GM21515 (cell line): ENCODE data around the gene POLR3K.

Source experiments
- ATAC-seq: cut with Tn5 transposase; IDR thresholded peaks from one replicate; pipeline ENCODE4 v1.9.1; 2021; ENCODE audit not compliant: unreplicated experiment

POLR3K gene

GRCh38 chr16:53346-54236, at the start of gene POLR3K, which contains the start of gene SNRNP25:
POLR3K (minus strand) TSS chr16:53608; CDS start chr16:53586, 22 bp downstream.
SNRNP25 (plus strand) TSS chr16:53828; CDS start chr16:54017, 189 bp downstream.
- ATAC-seq = peak; percentile 91

GRCh38 chr16:102060-102855, 48.9 kb upstream of the POLR3K start:
- no peak for ATAC-seq

- no peak for ATAC-seq
Measured at GRCh38 chr16:101586-101985, 48.2 kb upstream of the POLR3K start.

- no peak for ATAC-seq
Measured at GRCh38 chr16:100989-101388, 47.6 kb upstream of the POLR3K start.

- no peak for ATAC-seq
Measured at GRCh38 chr16:97822-98221, 44.4 kb upstream of the POLR3K start.

- peak; percentile 65 for ATAC-seq
Measured at GRCh38 chr16:96935-97381, 43.5 kb upstream of the POLR3K start.

- no peak for ATAC-seq
Measured at GRCh38 chr16:94918-95265, 41.5 kb upstream of the POLR3K start.

- ATAC-seq = no peak
Measured at GRCh38 chr16:92431-93339, 39.3 kb upstream of the POLR3K start.

GRCh38 chr16:91484-91883, 38.1 kb upstream of the POLR3K start:
- ATAC-seq = no peak

- ATAC-seq = no peak
Measured at GRCh38 chr16:89391-90302, 36.2 kb upstream of the POLR3K start.

- ATAC-seq = no peak
Measured at GRCh38 chr16:88613-89012, 35.2 kb upstream of the POLR3K start.

- ATAC-seq = no peak
Measured at GRCh38 chr16:86483-86952, 33.1 kb upstream of the POLR3K start.

GRCh38 chr16:85865-86264, 32.5 kb upstream of the POLR3K start:
- no peak for ATAC-seq

- no peak for ATAC-seq
Measured at GRCh38 chr16:85407-85782, 32.0 kb upstream of the POLR3K start.

- ATAC-seq = no peak
Measured at GRCh38 chr16:84718-85406, 31.5 kb upstream of the POLR3K start.

GRCh38 chr16:83781-84615, 30.6 kb upstream of the POLR3K start:
- no peak for ATAC-seq

- ATAC-seq = no peak
Measured at GRCh38 chr16:83060-83603, 29.7 kb upstream of the POLR3K start.
